Ovary (tissue), 10 donors: ENCODE measurements around the gene GP1BB. TPM values are rescaled to one million over a fixed set of nuclear protein-coding genes. Genes with fewer than 3 reads are reported as not detected.

Experiments
- DNase-seq, 5 donors: peaks; one replicate each; pipeline ENCODE4 v3.0.0-alpha.2; 2019 to 2020
- H3K27ac ChIP-seq, 2 donors: fragments of 200-600 bp; one replicate each; pipeline versions ENCODE4 v1.5.1 to v1.8.0; 2019 to 2022
- H3K27me3 ChIP-seq: fragments of 200-600 bp; one replicate; pipeline ENCODE4 v1.8.0; 2022
- H3K36me3 ChIP-seq: fragments of 200-600 bp; sonication (generic); one replicate; pipeline ENCODE4 v1.5.1; 2019
- H3K4me1 ChIP-seq: one replicate; pipeline ENCODE4 v1.8.1; 2013; ENCODE audit warnings: mild to moderate bottlenecking, moderate library complexity; ENCODE audit not compliant: insufficient read depth
- H3K4me3 ChIP-seq: fragments of 200-600 bp; sonication (generic); one replicate; pipeline ENCODE4 v1.5.1; 2017
- H3K9me3 ChIP-seq, 2 donors: fragments of 200-600 bp in 1 of 2; sonication (generic) in 1 of 2; one replicate each; pipeline versions ENCODE4 v1.5.1 to v1.8.1; 2013 to 2019; ENCODE audit warnings: mild to moderate bottlenecking in 1 of 2, moderate library complexity in 1 of 2
- EP300 ChIP-seq: sonication (generic); formaldehyde crosslinking; IDR thresholded peaks from one replicate; pipeline ENCODE4 v1.6.1; 2017; ENCODE audit warnings: antibody characterized with exemption
- POLR2A ChIP-seq: fragments of 450-650 bp; IDR thresholded peaks from one replicate; pipeline ENCODE4 v1.6.1; 2017; ENCODE audit warnings: antibody characterized with exemption, mild to moderate bottlenecking, moderate library complexity
- WGBS, 3 donors: extraction: QIAGEN DNeasy Blood & Tissue Kit in 1 of 3; methylation state at CpG; one replicate each; pipeline versions ENCODE4 v1.1.5 to v1.1.7; 2013 to 2017; 5-methylcytosine and 5-hydroxymethylcytosine counted together
- intact Hi-C, 4 donors: fragments of 100-400 bp; cut with DNase I; formaldehyde crosslinking; loops; one replicate each; pipeline versions ENCODE4 v1.11.0 to v1.15.1; 2022 to 2023
- long read RNA-seq, 3 donors: library from polyadenylated mRNA in 2 of 3; unstranded in 2 of 3; transcript quantifications; one replicate each; pipeline ENCODE4 v2.0.0 and lab custom pipeline, GENCODE V29; 2021 to 2026
- polyA plus RNA-seq, 2 donors: library from polyadenylated mRNA; stranded (reverse); fragments of 200-250 nt in 1 of 2; fragments of 350-450 nt in 1 of 2; fragmentation: Illumina TruSeq in 1 of 2; extraction: RNeasy Lipid Tissue Mini Kit (QIAGEN cat#74804) in 1 of 2; gene quantifications; one replicate each; pipeline ENCODE4 v1.2.3, GENCODE V29; 2013 to 2014
- total RNA-seq, 7 donors: library from RNA; depleted of rRNA in 2 of 7; stranded (reverse); fragments of >200 nt in 2 of 7; fragmentation: NEBNext Ultra II Directional in 3 of 7; extraction: Animal tissue kit (Norgen Biotek cat#: 25700) in 3 of 7; gene quantifications; one replicate each; pipeline versions ENCODE4 v1.1.0 to v1.2.4, GENCODE V29; 2016 to 2023
- TF ChIP-seq, protein P1 (sequence below), 3 donors: fragments of 450-650 bp in 2 of 3; fragments of 200-600 bp in 1 of 3; IDR thresholded peaks; one replicate each; pipeline versions ENCODE4 v1.5.1 to v1.8.0; 2016 to 2022; ENCODE audit warnings: antibody characterized with exemption in 3 of 3, mild to moderate bottlenecking in 1 of 3
- donor health status: DM: no; HTN: no; CAD: no; lungs with moderate emphysema.
- donor health status: DM: no; HTN: no; CAD: no.
- donor health status: Bipolar disorder and iron deficiency.
- donor health status: DM: yes; HTN: yes; CAD: no.
- donor health status: DM: no; HTN: no; CAD: no.
- donor health status: DM: yes; HTN: yes; CAD: no.

GP1BB gene
- total RNA-seq: 10 to 100 TPM in 1 of 7 donors, 1 to 10 TPM in 5, under 1 TPM in 1; 0.71 to 21.5 (median 8.4) TPM
- polyA plus RNA-seq: 1 to 10 TPM in 1 of 2 donors, not detected in 1; 3.7 TPM
- long read RNA-seq, donor 1: 0 reads
- long read RNA-seq, donor 2, transcript GP1BB-201 (2 exons, 1,553 nt): major isoform, 7 of 7 reads
- long read RNA-seq, donor 2, partial matches to known transcripts: 0 of 7 reads
- long read RNA-seq, donor 2, other reads (novel, unspliced or antisense): 0 of 7 reads
- long read RNA-seq, donor 3, transcript GP1BB-201 (2 exons, 1,553 nt): major isoform, 5 of 5 reads
- long read RNA-seq, donor 3, partial matches to known transcripts: 0 of 5 reads
- long read RNA-seq, donor 3, other reads (novel, unspliced or antisense): 0 of 5 reads

DNA sequence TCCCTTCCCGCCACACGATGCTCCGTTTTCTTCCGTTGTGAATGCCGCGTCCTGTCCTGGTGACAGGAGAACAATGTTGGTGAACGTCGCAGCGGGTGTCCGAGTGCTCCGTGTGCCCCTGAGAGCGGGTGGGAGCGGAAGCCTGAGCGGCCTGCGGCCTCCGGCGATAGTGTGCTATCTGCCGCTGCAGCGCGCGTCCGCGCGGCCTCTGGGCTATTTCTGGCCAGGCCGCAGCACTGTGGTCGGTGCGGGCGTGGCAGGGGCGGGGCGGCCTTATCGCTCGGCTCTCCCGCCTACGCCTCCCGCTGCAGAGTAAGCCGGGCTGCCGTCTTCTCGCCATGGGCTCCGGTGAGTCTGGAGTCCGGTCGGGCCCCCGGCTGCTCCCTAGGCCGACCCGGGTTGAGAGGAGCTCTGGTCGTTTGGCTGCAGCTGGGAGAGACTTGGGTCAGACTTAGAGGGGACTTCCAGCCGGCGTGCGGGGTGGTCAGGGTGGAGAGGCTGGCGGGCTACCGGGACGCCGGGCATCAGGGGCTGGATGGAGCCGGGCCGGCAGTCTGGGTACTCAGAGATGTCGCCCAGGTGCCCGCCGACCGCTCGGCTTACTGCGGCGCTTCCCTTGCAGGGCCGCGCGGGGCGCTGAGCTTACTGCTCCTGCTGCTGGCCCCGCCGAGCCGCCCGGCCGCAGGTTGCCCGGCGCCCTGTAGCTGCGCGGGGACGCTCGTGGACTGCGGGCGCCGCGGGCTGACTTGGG, at the start of gene GP1BB:
GP1BB (plus strand) TSS at position 308 of the 751 bp plus-strand sequence; CDS start at position 339, 31 bp downstream.
- intact Hi-C loops: no loop called here
- H3K27ac ChIP-seq: no peak within 1 kb of the TSS
- H3K36me3 ChIP-seq: no peaks in the 10 kb centered on the region
- no peak within 1 kb of the TSS for H3K4me3 ChIP-seq
- DNase-seq: no peak
- WGBS, 3 donors: 66 to 71% (median 68%) methylated on average over 78 to 80 of the region's 80 CpGs
- H3K4me1 ChIP-seq: peaks cover 2% of the 10 kb centered on the region
- no peaks in the 10 kb centered on the region for H3K9me3 ChIP-seq
- H3K27me3 ChIP-seq: no peaks in the 10 kb centered on the region
- TF ChIP-seq, protein P1, sequence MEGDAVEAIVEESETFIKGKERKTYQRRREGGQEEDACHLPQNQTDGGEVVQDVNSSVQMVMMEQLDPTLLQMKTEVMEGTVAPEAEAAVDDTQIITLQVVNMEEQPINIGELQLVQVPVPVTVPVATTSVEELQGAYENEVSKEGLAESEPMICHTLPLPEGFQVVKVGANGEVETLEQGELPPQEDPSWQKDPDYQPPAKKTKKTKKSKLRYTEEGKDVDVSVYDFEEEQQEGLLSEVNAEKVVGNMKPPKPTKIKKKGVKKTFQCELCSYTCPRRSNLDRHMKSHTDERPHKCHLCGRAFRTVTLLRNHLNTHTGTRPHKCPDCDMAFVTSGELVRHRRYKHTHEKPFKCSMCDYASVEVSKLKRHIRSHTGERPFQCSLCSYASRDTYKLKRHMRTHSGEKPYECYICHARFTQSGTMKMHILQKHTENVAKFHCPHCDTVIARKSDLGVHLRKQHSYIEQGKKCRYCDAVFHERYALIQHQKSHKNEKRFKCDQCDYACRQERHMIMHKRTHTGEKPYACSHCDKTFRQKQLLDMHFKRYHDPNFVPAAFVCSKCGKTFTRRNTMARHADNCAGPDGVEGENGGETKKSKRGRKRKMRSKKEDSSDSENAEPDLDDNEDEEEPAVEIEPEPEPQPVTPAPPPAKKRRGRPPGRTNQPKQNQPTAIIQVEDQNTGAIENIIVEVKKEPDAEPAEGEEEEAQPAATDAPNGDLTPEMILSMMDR (IDR thresholded peaks at IDR 0.05): no peak
- TF ChIP-seq POLR2A: no peak
- TF ChIP-seq EP300: no peak

DNA sequence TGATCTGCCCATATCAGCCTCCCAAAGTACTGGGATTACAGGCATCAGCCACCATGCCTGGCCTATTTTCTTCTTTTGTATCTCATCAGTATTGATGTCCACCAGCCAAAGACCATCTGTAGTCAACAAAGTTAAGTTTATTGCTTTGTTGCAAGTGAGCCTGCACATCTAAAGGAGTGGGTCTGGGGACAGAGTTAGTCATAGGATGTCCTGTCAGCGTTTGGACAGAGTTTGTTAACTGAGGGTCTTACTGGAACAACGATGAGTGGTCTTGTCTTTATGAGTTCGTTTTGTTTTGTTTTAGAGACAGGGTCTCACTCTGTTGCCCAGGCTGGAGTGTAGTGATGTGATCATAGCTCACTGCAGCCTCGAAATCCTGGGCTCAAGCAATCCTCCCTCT, 49.7 kb upstream of the GP1BB start:
- intact Hi-C loops: no loop called here
- H3K4me3 ChIP-seq: no peak overlapping the region
- 73 to 75% (median 74%) methylated on average over 4 of the region's 4 CpGs for WGBS, 3 donors
- no peaks in the 10 kb centered on the region for H3K27me3 ChIP-seq
- H3K4me1 ChIP-seq: no peaks in the 10 kb centered on the region
- no peak overlapping the region for H3K27ac ChIP-seq
- TF ChIP-seq POLR2A (no peak), EP300 (no peak)
- TF ChIP-seq, protein P1 (IDR thresholded peaks at IDR 0.05): no peak
- no peaks in the 10 kb centered on the region for H3K36me3 ChIP-seq
- no peak for DNase-seq
- no peaks in the 10 kb centered on the region for H3K9me3 ChIP-seq

DNA sequence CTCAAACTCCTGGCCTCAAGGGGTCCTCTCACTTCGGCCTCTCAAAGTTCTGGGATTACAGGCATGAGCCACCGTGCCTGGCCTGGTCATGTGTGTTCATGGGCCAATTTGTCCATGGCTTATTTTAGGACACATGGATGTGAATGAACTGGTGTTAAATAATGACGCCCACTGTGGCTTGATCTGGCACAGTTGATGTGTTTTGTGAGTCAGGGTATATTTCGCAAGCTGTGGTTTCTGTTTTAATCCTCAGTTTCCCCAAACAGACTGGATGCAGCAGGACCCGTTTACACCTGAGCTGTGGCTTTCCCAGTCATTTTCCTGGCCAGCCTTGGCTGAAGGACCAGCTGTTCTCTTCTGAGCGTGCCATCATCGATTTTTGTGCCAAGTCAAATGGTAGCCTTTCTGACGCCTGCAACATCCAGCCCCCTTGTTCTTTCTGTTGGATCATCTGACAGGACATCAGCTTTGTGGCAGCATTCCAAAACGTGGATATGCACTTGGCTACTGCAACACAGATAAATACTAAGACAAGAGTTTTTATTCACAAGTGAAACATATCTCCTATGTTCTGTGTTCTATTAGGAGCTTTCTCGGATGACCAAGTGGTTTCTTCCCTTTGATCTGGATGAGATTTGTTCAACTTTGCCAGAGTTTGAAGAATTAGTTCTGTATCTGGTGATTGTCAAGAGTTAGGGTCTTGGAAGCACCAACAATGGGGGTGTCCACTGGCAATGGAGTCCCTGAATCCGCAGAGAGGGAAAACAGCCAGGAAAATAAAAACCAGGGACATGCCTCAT, 49.0 kb upstream of the GP1BB start:
- TF ChIP-seq POLR2A (no peak), EP300 (no peak)
- TF ChIP-seq, protein P1 (IDR thresholded peaks at IDR 0.05): no peak
- H3K27me3 ChIP-seq: no peaks in the 10 kb centered on the region
- no peaks in the 10 kb centered on the region for H3K9me3 ChIP-seq
- H3K36me3 ChIP-seq: no peaks in the 10 kb centered on the region
- no peak overlapping the region for H3K27ac ChIP-seq
- intact Hi-C loops: no loop called here
- DNase-seq: no peak
- no peaks in the 10 kb centered on the region for H3K4me1 ChIP-seq
- no peak overlapping the region for H3K4me3 ChIP-seq
- 74 to 78% (median 76%) methylated on average over 11 of the region's 11 CpGs for WGBS, 3 donors

DNA sequence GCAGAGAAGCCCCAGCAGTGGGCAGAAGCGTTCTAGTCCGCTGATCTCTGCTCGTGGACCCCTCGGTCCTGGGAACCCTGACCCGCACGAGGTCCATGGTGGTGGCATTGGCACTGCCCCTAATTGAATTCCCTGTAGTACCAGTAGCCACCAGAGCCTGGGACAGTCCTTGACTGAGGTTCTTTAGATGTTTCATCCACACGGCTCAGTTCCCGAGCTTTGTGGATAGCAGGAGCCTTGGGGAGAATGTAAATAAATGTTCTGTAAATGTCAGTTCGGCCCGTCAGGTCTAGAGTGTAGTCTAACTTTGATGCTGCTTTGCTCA, 48.4 kb upstream of the GP1BB start:
- no peak overlapping the region for H3K4me3 ChIP-seq
- no peak for DNase-seq
- H3K27ac ChIP-seq: no peak overlapping the region
- WGBS, 3 donors: 71 to 83% (median 72%) methylated on average over 10 of the region's 10 CpGs
- H3K27me3 ChIP-seq: no peaks in the 10 kb centered on the region
- H3K9me3 ChIP-seq: no peaks in the 10 kb centered on the region
- no peak for TF ChIP-seq EP300
- TF ChIP-seq POLR2A: no peak
- TF ChIP-seq, protein P1 (IDR thresholded peaks at IDR 0.05): no peak
- intact Hi-C loops: no loop called here
- no peaks in the 10 kb centered on the region for H3K4me1 ChIP-seq
- no peaks in the 10 kb centered on the region for H3K36me3 ChIP-seq
